Keratinocyte (primary cell): ENCODE results near the gene LRP3. TPM values are rescaled to one million over a fixed set of nuclear protein-coding genes. Genes with fewer than 3 reads are reported as not detected.

ENCODE experiments used
- DNase-seq: peaks from one replicate; pipeline ENCODE4 v3.0.0-alpha.2; 2011; ENCODE audit warnings: low read depth, missing footprints, low spot score
- FAIRE-seq: peaks from 2 replicates; lab custom pipeline; 2011; peaks lifted over from hg19 to GRCh38; lab: Jason Lieb, UNC
- H2AFZ ChIP-seq: 2 replicates; pipeline ENCODE4 v1.6.0; 2012; ENCODE audit warnings: low read length, control low read depth, inconsistent platforms; ENCODE audit not compliant: control insufficient read depth
- H3K27ac ChIP-seq: 2 replicates; pipeline ENCODE4 v1.5.1; 2011; ENCODE audit warnings: low read length; ENCODE audit not compliant: control insufficient read depth, insufficient read depth
- H3K27me3 ChIP-seq: 3 replicates; pipeline ENCODE4 v1.6.0; 2011; ENCODE audit warnings: low read length; ENCODE audit not compliant: control insufficient read depth, insufficient read depth; ENCODE audit errors: extremely low read depth
- H3K36me3 ChIP-seq, 2 experiments: 2 replicates in 1 of 2; 3 replicates in 1 of 2; pipeline ENCODE4 v1.5.1; 2011; ENCODE audit warnings: low read length in 2 of 2, mild to moderate bottlenecking in 1 of 2; ENCODE audit not compliant: control insufficient read depth in 2 of 2, insufficient read depth in 2 of 2; ENCODE audit errors: extremely low read depth in 1 of 2
- H3K4me1 ChIP-seq: 3 replicates; pipeline ENCODE4 v1.5.1; 2011; ENCODE audit warnings: low read length; ENCODE audit not compliant: control insufficient read depth, insufficient read depth; ENCODE audit errors: extremely low read depth
- H3K4me2 ChIP-seq: 3 replicates; pipeline ENCODE4 v1.6.0; 2011; ENCODE audit warnings: low read depth, low read length; ENCODE audit not compliant: control insufficient read depth, insufficient read depth; ENCODE audit errors: extremely low read depth
- H3K4me3 ChIP-seq, 3 experiments: fragments of 200-600 bp in 1 of 3; sonication (generic) in 1 of 3; 2 replicates in 2 of 3; 3 replicates in 1 of 3; pipeline ENCODE4 v1.5.1; 2011 to 2016; ENCODE audit warnings: low read length in 3 of 3, mild to moderate bottlenecking in 3 of 3, control low read depth in 2 of 3, inconsistent platforms in 1 of 3, low read depth in 1 of 3, mixed read lengths in 1 of 3, mixed run types in 1 of 3, moderate library complexity in 1 of 3; ENCODE audit not compliant: control insufficient read depth in 2 of 3, insufficient read depth in 2 of 3; ENCODE audit errors: extremely low read depth in 1 of 3
- H3K79me2 ChIP-seq: 2 replicates; pipeline ENCODE4 v1.6.0; 2012; ENCODE audit warnings: low read length; ENCODE audit not compliant: control insufficient read depth, insufficient read depth
- H3K9ac ChIP-seq: 3 replicates; pipeline ENCODE4 v1.6.0; 2011; ENCODE audit warnings: low read length; ENCODE audit not compliant: control insufficient read depth, insufficient read depth; ENCODE audit errors: extremely low read depth
- H3K9me1 ChIP-seq: 3 replicates; pipeline ENCODE4 v1.6.0; 2011; ENCODE audit warnings: low read length; ENCODE audit not compliant: control insufficient read depth, insufficient read depth; ENCODE audit errors: extremely low read depth
- H3K9me3 ChIP-seq: 2 replicates; pipeline ENCODE4 v1.5.1; 2012; ENCODE audit warnings: low read depth, low read length; ENCODE audit not compliant: control insufficient read depth
- H4K20me1 ChIP-seq: 3 replicates; pipeline ENCODE4 v1.6.0; 2011; ENCODE audit warnings: low read length; ENCODE audit not compliant: control insufficient read depth, insufficient read depth; ENCODE audit errors: extremely low read depth
- EZH2 ChIP-seq: IDR thresholded peaks from one replicate; pipeline ENCODE4 v1.6.1; 2012; ENCODE audit warnings: inconsistent platforms, mild to moderate bottlenecking, low read length, moderate library complexity
- dilution Hi-C: fragments of 300-500 bp; cut with MboI; formaldehyde crosslinking; loops from one replicate; pipeline ENCODE4 v1.7.0; 2020; ENCODE audit warnings: low sequenced_read_pairs; ENCODE audit not compliant: extremely low pct_ligation_motif_present
- polyA plus RNA-seq, 5 experiments: library from polyadenylated mRNA; depleted of rRNA in 3 of 5; stranded (reverse) in 3 of 5; stranded (forward) in 1 of 5; unstranded in 1 of 5; fragments of >200 nt; gene quantifications; 1 replicate in 1 of 5; 2 replicates in 3 of 5; 3 replicates in 1 of 5; pipeline versions ENCODE4 v1.2.1 to v1.2.3, GENCODE V29; 2011 to 2012; ENCODE audit warnings: missing spikeins in 2 of 5, low read depth in 1 of 5, low replicate concordance in 1 of 5
- TF ChIP-seq, protein P1 (sequence below), 3 experiments: IDR thresholded peaks in 1 of 3; conservative IDR thresholded peaks in 1 of 3; optimal IDR thresholded peaks in 1 of 3; 2 replicates in 2 of 3; 3 replicates in 1 of 3; pipeline versions ENCODE3 to v1.5.1; 2011; ENCODE audit warnings: low read length in 3 of 3, mild to moderate bottlenecking in 3 of 3, moderate library complexity in 2 of 3, control low read depth in 1 of 3, inconsistent platforms in 1 of 3; ENCODE audit not compliant: insufficient read depth in 2 of 3; ENCODE audit errors: extremely low read depth in 1 of 3

LRP3 gene
- polyA plus RNA-seq, 1 donor (not counting 4 experiments of a cell fraction or from before 2014, with no cell fraction given), result 5.0 TPM

DNA sequence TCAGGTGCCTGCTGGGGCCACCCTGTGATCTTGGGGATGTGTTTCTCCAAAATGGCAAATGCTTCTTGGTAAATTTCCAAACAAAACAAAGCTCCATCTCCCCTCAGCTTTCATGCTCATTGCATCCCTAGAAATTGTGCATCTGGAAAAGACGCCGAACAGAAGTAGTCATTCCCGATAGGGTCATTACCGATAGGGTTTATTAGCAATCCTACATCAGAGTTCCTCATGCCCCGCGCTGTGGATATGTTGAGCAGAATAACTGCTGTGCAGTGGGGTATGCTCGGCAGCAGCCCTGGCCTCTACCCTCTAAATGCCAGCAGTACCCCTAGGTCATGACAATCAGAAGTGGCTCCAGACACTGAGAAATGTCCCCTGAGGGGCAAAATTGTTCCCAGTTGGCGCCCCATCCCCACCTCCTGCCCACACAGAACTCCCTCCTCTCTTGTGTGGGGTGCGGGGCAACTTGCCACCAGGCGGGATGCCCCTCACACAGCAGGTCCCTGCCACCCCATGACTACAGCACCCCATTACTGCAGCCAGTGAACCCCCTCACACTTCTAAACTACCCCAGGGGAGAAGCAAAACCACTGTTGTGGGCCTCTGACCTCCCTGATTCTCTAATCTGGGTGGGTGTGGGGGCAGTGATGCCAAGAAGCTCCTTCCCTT, 44.5 kb downstream of the LRP3 start:
- Histone ChIP-seq H3K27me3 (peaks cover 6% of the 10 kb centered on the region), H3K4me3 (no peak overlapping the region), H4K20me1 (no peaks in the 10 kb centered on the region), H3K79me2 (no peaks in the 10 kb centered on the region), H3K9ac (no peak overlapping the region), H3K9me1 (no peaks in the 10 kb centered on the region), H3K4me1 (no peaks in the 10 kb centered on the region), H3K36me3 (no peaks in the 10 kb centered on the region), H3K4me2 (no peak overlapping the region), H3K9me3 (no peaks in the 10 kb centered on the region), H3K27ac (no peak overlapping the region), H2AFZ (no peak overlapping the region)
- FAIRE-seq (no peak), DNase-seq (no peak)
- TF ChIP-seq, protein P1, sequence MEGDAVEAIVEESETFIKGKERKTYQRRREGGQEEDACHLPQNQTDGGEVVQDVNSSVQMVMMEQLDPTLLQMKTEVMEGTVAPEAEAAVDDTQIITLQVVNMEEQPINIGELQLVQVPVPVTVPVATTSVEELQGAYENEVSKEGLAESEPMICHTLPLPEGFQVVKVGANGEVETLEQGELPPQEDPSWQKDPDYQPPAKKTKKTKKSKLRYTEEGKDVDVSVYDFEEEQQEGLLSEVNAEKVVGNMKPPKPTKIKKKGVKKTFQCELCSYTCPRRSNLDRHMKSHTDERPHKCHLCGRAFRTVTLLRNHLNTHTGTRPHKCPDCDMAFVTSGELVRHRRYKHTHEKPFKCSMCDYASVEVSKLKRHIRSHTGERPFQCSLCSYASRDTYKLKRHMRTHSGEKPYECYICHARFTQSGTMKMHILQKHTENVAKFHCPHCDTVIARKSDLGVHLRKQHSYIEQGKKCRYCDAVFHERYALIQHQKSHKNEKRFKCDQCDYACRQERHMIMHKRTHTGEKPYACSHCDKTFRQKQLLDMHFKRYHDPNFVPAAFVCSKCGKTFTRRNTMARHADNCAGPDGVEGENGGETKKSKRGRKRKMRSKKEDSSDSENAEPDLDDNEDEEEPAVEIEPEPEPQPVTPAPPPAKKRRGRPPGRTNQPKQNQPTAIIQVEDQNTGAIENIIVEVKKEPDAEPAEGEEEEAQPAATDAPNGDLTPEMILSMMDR (optimal IDR thresholded peaks at IDR 0.05 in 1 of 3, IDR thresholded peaks at IDR 0.05 in 1 of 3, conservative IDR thresholded peaks at IDR 0.05 in 1 of 3; ENCODE audit: extremely low read depth in 1 of 3, insufficient read depth in 2 of 3, low read length in 3 of 3), result no peak
- no peak for TF ChIP-seq EZH2
- dilution Hi-C loops, result no loop called here

DNA sequence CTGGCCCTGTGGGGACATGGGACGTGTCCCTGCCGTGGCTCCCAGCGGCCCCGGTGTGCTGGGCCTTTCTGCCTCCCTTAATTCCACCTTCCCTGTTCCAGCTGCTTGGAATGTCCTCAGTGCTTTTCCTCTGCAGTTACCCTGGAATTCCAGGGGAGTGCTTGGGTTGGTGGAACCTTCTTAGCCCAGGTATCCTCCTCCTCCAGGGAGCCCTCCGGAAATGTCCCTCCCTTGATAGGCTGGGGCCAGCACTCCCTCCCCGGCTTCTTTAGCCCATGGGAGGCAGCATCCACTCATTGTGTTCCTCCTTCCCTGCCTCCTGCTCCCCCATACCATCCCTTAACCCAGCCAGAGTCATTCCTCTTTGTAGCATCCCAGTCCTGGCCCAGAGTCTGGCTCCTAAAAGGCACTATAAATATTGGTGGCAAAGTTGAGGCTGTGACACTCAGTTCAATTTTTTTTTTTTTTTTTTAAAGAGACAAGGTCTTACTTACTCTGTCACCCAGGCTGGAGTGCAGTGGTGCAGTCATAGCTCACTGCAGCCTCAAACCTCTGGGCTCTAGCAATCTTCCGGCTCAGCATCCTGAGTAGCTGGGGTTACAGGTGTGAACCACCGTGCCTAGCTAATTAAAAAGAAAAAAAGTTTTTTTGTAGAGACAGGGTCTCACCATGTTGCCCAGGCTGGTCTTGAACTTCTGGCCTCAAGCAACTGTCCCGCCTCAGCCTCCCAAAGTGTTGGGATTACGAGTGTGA, 45.3 kb downstream of the LRP3 start:
- no peaks in the 10 kb centered on the region for H3K9me1 ChIP-seq
- H3K79me2 ChIP-seq, result no peaks in the 10 kb centered on the region
- no peak overlapping the region for H3K9ac ChIP-seq
- H3K27me3 ChIP-seq, result peaks cover 6% of the 10 kb centered on the region
- dilution Hi-C loops, result no loop called here
- no peaks in the 10 kb centered on the region for H3K4me1 ChIP-seq
- no peak overlapping the region for H3K27ac ChIP-seq
- TF ChIP-seq, protein P1 (optimal IDR thresholded peaks at IDR 0.05 in 1 of 3, IDR thresholded peaks at IDR 0.05 in 1 of 3, conservative IDR thresholded peaks at IDR 0.05 in 1 of 3; ENCODE audit: extremely low read depth in 1 of 3, insufficient read depth in 2 of 3, low read length in 3 of 3), result no peak
- no peak for TF ChIP-seq EZH2
- DNase-seq, result no peak
- no peaks in the 10 kb centered on the region for H4K20me1 ChIP-seq
- no peaks in the 10 kb centered on the region for H3K36me3 ChIP-seq
- no peak overlapping the region for H3K4me3 ChIP-seq
- H2AFZ ChIP-seq, result no peak overlapping the region
- FAIRE-seq, result no peak
- H3K9me3 ChIP-seq, result no peaks in the 10 kb centered on the region
- no peak overlapping the region for H3K4me2 ChIP-seq
